GM12801 (cell line): ENCODE measurements around the gene C3orf70.

Source experiments
- TF ChIP-seq, protein P1 (sequence below): IDR thresholded peaks from one replicate; pipeline ENCODE4 v1.5.1; 2011; ENCODE audit warnings: control low read depth; ENCODE audit not compliant: insufficient read length; ENCODE audit errors: extremely low read depth

C3orf70 gene

GRCh38 chr3:185161761-185162160 lies 8.9 kb upstream of the C3orf70 start:
- TF ChIP-seq, protein P1, sequence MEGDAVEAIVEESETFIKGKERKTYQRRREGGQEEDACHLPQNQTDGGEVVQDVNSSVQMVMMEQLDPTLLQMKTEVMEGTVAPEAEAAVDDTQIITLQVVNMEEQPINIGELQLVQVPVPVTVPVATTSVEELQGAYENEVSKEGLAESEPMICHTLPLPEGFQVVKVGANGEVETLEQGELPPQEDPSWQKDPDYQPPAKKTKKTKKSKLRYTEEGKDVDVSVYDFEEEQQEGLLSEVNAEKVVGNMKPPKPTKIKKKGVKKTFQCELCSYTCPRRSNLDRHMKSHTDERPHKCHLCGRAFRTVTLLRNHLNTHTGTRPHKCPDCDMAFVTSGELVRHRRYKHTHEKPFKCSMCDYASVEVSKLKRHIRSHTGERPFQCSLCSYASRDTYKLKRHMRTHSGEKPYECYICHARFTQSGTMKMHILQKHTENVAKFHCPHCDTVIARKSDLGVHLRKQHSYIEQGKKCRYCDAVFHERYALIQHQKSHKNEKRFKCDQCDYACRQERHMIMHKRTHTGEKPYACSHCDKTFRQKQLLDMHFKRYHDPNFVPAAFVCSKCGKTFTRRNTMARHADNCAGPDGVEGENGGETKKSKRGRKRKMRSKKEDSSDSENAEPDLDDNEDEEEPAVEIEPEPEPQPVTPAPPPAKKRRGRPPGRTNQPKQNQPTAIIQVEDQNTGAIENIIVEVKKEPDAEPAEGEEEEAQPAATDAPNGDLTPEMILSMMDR, result no peak

GRCh38 chr3:185157347-185157746 lies 4.5 kb upstream of the C3orf70 start:
- TF ChIP-seq, protein P1, result no peak

DNA sequence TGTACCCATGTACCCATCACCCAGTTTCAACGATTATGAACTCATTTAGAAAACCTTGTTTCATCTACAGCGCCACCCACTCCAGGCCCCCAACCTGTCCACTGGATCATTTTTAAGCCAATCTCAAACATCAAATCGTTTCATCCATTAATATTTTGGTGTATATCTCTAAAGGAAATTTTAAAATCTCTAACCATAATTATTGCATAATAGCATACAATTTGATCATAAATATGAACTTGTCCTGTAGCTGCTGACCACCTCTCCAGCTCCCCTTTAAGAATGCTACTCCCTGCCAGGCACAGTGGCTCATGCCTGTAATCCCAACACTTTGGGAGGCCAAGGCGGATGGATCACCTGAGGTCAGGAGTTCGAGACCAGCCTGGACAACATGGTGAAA lies 2.8 kb upstream of the C3orf70 start:
- TF ChIP-seq, protein P1, result no peak

- TF ChIP-seq, protein P1, result no peak
Measured at GRCh38 chr3:185153861-185154629, 1.2 kb upstream of the C3orf70 start.

GRCh38 chr3:185153171-185153771 lies 411 bp upstream of the C3orf70 start:
- TF ChIP-seq, protein P1, result no peak

DNA sequence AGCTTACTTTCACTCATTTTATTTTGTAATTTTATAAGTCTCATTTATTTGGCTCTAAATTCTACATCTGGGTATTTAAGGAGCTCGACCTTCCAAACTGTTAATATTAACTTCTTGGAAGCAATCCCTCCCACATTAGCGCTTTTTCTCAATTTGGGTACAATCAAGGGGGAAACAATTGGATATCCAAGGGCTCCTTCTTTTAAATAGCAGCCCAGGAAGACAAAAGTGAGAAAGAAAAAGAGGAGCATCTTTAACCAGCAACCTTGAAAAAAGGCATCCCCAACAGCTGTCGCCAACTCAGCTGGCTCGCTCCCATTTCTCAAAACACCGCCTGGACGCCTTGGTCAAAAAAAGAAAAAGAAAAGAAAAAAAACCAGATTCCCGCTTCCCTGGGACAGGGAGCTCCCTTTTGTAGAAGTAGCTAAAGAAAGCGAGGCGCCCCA lies 873 bp downstream of the C3orf70 start:
- TF ChIP-seq, protein P1, result no peak

DNA sequence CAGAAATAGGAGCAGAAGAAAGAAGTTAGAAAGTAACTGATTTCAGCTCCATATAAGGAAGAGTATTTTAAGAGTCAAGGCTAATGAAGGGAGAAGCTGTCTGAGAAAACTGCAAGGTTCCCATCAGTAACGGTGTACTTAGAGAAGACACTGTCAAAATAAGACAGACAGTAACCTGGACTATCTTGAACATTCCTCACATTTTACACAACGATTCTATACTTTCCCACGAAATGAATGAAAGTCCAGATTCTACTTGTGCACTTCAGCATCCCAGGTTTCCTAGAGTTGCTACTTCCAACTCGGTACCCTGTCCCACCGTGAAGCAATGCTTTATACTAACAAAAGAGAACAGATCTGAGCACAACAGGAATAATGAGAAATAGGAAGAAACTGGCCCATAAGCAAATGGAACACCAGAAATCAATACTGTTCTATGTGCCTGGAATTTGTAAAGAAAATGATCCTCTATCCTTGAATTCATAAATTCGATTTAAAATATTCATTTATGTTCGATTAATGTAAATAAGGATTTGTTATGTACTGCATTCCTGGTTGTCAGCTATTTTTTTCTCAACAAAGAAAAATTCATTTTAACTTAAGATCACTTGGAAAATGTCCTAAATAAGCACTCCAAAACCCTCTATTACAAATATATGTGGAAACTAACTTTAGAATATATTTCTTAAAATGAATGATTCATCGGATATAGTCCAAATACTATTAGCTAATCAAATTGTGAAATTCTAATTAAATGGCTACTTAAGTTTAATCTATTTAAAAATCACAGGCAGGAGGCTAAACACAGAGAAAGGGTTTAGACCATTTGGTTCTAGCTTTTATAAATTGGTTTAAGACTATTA lies 1.5 kb downstream of the C3orf70 start:
- TF ChIP-seq, protein P1, result no peak
